ENCODE results near the gene ARAP1. TPM values are rescaled to one million over a fixed set of nuclear protein-coding genes. Genes with fewer than 3 reads are reported as not detected.

Gene ARAP1
- total RNA-seq, 2 donors from 2014 or later = 74.0 to 83.8 TPM

GRCh38 chr11:72781063-72781312, 28.8 kb upstream of the ARAP1 start:
- Histone ChIP-seq H3K27ac (peak overlapping the region; percentile 49 to 70), H3K36me3 (no peaks in the 10 kb centered on the region), H3K4me1 (peaks cover 0 to 62% of the 10 kb centered on the region in 2 donors), H3K4me3 (peak overlapping the region; percentile 61 to 79), H3K9me3 (no peaks in the 10 kb centered on the region), H3K27me3 (no peaks in the 10 kb centered on the region)
- DNase-seq (ENCODE audit: low spot score) = no peak
- no peak for TF ChIP-seq CTCF (IDR thresholded peaks at IDR 0.05)

- peaks cover 0 to 63% of the 10 kb centered on the region in 2 donors for H3K4me1 ChIP-seq
- DNase-seq (ENCODE audit: low spot score) = no peak
- H3K27ac ChIP-seq = peak overlapping the region; percentile 49 to 70
- H3K4me3 ChIP-seq = peak overlapping the region; percentile 61 to 79
- H3K36me3 ChIP-seq = no peaks in the 10 kb centered on the region
- no peaks in the 10 kb centered on the region for H3K27me3 ChIP-seq
- no peaks in the 10 kb centered on the region for H3K9me3 ChIP-seq
- no peak for TF ChIP-seq CTCF (IDR thresholded peaks at IDR 0.05)
Observed at GRCh38 chr11:72780296-72781062, 28.3 kb upstream of the ARAP1 start.

- DNase-seq (ENCODE audit: low spot score) = no peak
- Histone ChIP-seq H3K36me3 (no peaks in the 10 kb centered on the region), H3K27ac (peak overlapping the region in 1 of 2 donors; percentile 76), H3K4me3 (no peak overlapping the region), H3K9me3 (no peaks in the 10 kb centered on the region), H3K27me3 (no peaks in the 10 kb centered on the region), H3K4me1 (peaks cover 0 to 66% of the 10 kb centered on the region in 2 donors)
- no peak for TF ChIP-seq CTCF (IDR thresholded peaks at IDR 0.05)
Observed at GRCh38 chr11:72779495-72780128, 27.4 kb upstream of the ARAP1 start.

GRCh38 chr11:72778535-72779494, 26.6 kb upstream of the ARAP1 start:
- H3K36me3 ChIP-seq = no peaks in the 10 kb centered on the region
- no peaks in the 10 kb centered on the region for H3K27me3 ChIP-seq
- peaks cover 0 to 73% of the 10 kb centered on the region in 2 donors for H3K4me1 ChIP-seq
- peak overlapping the region; percentile 76 to 80 for H3K27ac ChIP-seq
- TF ChIP-seq CTCF (IDR thresholded peaks at IDR 0.05) = no peak
- DNase-seq (ENCODE audit: low spot score) = no peak
- H3K4me3 ChIP-seq = no peak overlapping the region
- H3K9me3 ChIP-seq = no peaks in the 10 kb centered on the region

- no peak for TF ChIP-seq CTCF (IDR thresholded peaks at IDR 0.05)
- H3K9me3 ChIP-seq = no peaks in the 10 kb centered on the region
- H3K4me3 ChIP-seq = no peak overlapping the region
- no peaks in the 10 kb centered on the region for H3K36me3 ChIP-seq
- peaks cover 0 to 83% of the 10 kb centered on the region in 2 donors for H3K4me1 ChIP-seq
- no peak for DNase-seq (ENCODE audit: low spot score)
- no peaks in the 10 kb centered on the region for H3K27me3 ChIP-seq
- H3K27ac ChIP-seq = peak overlapping the region; percentile 76 to 80
Observed at GRCh38 chr11:72777755-72778278, 25.6 kb upstream of the ARAP1 start.

All from right atrium auricular region (tissue), 2 donors.